SK-N-SH (cell line): ENCODE measurements around the gene AKAP8. TPM values are rescaled to one million over a fixed set of nuclear protein-coding genes. Genes with fewer than 3 reads are reported as not detected.

Experiments used
- ELF1 ChIP-seq: IDR thresholded peaks from 2 replicates; pipeline ENCODE4 v1.4.0; 2012
- GATA2 ChIP-seq: sonication (generic); formaldehyde crosslinking; IDR thresholded peaks from 2 replicates; pipeline ENCODE4 v1.5.0; 2020; ENCODE audit warnings: mild to moderate bottlenecking, missing genetic modification reagents
- NFIC ChIP-seq: IDR thresholded peaks from 2 replicates; pipeline ENCODE4 v1.4.0; 2012; ENCODE audit warnings: borderline replicate concordance
- NRF1 ChIP-seq: IDR thresholded peaks from 2 replicates; pipeline ENCODE4 v1.6.1; 2012; ENCODE audit warnings: low read depth, mild to moderate bottlenecking, low read length
- RCOR1 ChIP-seq: fragments of 150-350 bp; IDR thresholded peaks from 2 replicates; pipeline ENCODE4 v1.6.1; 2017; ENCODE audit warnings: antibody characterized with exemption, low read length
- TAF1 ChIP-seq: IDR thresholded peaks from 2 replicates; pipeline ENCODE4 v1.6.1; 2012; ENCODE audit warnings: low read depth, mild to moderate bottlenecking, low read length, moderate library complexity, borderline replicate concordance
- TCF12 ChIP-seq: IDR thresholded peaks from 2 replicates; pipeline ENCODE4 v1.4.0; 2012
- polyA plus RNA-seq, 3 experiments: library from polyadenylated mRNA; depleted of rRNA; stranded (reverse); fragments of >200 nt; gene quantifications; 2 replicates each; pipeline ENCODE4 v1.2.3, GENCODE V29; 2012
- TF ChIP-seq, protein P1 (sequence below): IDR thresholded peaks from 2 replicates; pipeline ENCODE4 v1.6.1; 2012; ENCODE audit warnings: mild to moderate bottlenecking, low read depth, low read length, moderate library complexity
- TF ChIP-seq, protein P2 (sequence below): IDR thresholded peaks from 2 replicates; pipeline ENCODE4; 2012
- TF ChIP-seq, protein P3 (sequence below): fragments of 200-600 bp; sonication (generic); IDR thresholded peaks from 2 replicates; pipeline ENCODE4 v1.6.1; 2017; ENCODE audit warnings: antibody characterized with exemption, mild to moderate bottlenecking, moderate library complexity
- TF ChIP-seq, protein P4 (sequence below): fragments of 150-350 bp; IDR thresholded peaks from 2 replicates; pipeline ENCODE4 v1.6.1; 2016; ENCODE audit warnings: mild to moderate bottlenecking, low read depth, low read length

AKAP8 gene
- polyA plus RNA-seq, 1 of the 3 experiments (the other 2 are of a cell fraction) = 17.2 TPM

DNA sequence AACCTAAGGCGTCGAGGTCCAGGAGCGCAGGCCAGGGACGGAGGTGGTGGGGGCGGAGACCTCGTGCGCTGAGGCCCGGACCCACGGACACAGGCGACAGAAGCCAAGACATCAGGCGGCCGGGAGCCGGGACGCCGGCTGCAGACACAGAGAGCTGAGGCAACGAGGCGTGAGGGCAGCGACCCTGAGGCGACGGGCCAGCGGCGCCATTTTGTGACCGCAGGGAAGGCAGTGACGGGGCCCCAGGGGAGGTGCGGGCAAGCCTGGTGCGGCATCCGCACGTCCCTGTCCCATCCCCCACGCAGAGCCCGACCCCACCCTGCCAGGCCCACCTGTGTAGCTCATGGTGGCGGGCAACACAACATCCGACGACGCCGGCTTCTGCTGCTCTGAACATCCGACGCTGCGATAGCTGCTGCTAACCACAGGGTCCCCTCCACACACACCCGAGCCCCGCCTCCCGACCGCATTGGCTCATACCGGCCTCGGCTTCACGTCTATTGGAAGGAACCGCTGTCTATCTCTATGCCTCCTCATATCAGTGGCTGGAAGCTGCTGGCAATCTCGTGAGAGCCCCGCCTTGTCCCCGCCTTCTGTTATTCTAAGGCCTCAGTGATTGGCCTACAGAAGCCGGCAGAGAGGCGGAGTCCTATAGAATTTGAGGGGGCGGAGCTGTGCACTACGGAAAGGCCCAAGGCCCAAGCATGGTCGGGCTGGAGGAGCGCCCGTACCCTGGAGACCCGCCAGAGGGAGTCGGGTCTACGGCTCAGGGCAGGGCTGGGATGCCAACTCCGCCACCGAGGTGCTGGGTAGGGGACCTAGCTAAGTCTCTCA is 39.2 kb upstream of the AKAP8 start, which contains the start of gene AKAP8L (continued):
- TF ChIP-seq, protein P1, sequence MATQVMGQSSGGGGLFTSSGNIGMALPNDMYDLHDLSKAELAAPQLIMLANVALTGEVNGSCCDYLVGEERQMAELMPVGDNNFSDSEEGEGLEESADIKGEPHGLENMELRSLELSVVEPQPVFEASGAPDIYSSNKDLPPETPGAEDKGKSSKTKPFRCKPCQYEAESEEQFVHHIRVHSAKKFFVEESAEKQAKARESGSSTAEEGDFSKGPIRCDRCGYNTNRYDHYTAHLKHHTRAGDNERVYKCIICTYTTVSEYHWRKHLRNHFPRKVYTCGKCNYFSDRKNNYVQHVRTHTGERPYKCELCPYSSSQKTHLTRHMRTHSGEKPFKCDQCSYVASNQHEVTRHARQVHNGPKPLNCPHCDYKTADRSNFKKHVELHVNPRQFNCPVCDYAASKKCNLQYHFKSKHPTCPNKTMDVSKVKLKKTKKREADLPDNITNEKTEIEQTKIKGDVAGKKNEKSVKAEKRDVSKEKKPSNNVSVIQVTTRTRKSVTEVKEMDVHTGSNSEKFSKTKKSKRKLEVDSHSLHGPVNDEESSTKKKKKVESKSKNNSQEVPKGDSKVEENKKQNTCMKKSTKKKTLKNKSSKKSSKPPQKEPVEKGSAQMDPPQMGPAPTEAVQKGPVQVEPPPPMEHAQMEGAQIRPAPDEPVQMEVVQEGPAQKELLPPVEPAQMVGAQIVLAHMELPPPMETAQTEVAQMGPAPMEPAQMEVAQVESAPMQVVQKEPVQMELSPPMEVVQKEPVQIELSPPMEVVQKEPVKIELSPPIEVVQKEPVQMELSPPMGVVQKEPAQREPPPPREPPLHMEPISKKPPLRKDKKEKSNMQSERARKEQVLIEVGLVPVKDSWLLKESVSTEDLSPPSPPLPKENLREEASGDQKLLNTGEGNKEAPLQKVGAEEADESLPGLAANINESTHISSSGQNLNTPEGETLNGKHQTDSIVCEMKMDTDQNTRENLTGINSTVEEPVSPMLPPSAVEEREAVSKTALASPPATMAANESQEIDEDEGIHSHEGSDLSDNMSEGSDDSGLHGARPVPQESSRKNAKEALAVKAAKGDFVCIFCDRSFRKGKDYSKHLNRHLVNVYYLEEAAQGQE = 0 out of 2 replicates have a peak, but pooled peaks have one; percentile 15
- TF ChIP-seq TAF1 = peak; percentile 53; the same call in 1 of the 2 replicates
- peak; percentile 61; the same call in 1 of the 2 replicates for TF ChIP-seq ELF1
- TF ChIP-seq NRF1 = no peak
- peak; percentile 70; the same call in 1 of the 2 replicates for TF ChIP-seq RCOR1
- no peak for TF ChIP-seq GATA2 (CRISPR knock-in tag)
- TF ChIP-seq TCF12 = no peak
- TF ChIP-seq NFIC = peak; percentile 49; the same call in 1 of the 2 replicates
- TF ChIP-seq, protein P2, sequence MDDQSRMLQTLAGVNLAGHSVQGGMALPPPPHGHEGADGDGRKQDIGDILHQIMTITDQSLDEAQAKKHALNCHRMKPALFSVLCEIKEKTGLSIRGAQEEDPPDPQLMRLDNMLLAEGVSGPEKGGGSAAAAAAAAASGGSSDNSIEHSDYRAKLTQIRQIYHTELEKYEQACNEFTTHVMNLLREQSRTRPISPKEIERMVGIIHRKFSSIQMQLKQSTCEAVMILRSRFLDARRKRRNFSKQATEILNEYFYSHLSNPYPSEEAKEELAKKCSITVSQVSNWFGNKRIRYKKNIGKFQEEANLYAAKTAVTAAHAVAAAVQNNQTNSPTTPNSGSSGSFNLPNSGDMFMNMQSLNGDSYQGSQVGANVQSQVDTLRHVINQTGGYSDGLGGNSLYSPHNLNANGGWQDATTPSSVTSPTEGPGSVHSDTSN = peak; percentile 100
- TF ChIP-seq, protein P3, sequence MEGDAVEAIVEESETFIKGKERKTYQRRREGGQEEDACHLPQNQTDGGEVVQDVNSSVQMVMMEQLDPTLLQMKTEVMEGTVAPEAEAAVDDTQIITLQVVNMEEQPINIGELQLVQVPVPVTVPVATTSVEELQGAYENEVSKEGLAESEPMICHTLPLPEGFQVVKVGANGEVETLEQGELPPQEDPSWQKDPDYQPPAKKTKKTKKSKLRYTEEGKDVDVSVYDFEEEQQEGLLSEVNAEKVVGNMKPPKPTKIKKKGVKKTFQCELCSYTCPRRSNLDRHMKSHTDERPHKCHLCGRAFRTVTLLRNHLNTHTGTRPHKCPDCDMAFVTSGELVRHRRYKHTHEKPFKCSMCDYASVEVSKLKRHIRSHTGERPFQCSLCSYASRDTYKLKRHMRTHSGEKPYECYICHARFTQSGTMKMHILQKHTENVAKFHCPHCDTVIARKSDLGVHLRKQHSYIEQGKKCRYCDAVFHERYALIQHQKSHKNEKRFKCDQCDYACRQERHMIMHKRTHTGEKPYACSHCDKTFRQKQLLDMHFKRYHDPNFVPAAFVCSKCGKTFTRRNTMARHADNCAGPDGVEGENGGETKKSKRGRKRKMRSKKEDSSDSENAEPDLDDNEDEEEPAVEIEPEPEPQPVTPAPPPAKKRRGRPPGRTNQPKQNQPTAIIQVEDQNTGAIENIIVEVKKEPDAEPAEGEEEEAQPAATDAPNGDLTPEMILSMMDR = peak; percentile 66
- TF ChIP-seq, protein P4, sequence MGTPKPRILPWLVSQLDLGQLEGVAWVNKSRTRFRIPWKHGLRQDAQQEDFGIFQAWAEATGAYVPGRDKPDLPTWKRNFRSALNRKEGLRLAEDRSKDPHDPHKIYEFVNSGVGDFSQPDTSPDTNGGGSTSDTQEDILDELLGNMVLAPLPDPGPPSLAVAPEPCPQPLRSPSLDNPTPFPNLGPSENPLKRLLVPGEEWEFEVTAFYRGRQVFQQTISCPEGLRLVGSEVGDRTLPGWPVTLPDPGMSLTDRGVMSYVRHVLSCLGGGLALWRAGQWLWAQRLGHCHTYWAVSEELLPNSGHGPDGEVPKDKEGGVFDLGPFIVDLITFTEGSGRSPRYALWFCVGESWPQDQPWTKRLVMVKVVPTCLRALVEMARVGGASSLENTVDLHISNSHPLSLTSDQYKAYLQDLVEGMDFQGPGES = peak; percentile 98
